Omental fat pad (tissue), 4 donors: ENCODE data around the gene TPTE2. TPM values are rescaled to one million over a fixed set of nuclear protein-coding genes. Genes with fewer than 3 reads are reported as not detected.

ENCODE experiments used
- ATAC-seq: fragments of 150-250 bp; one replicate; pipeline ENCODE4 v1.9.1; 2016; ENCODE audit warnings: mild to moderate bottlenecking, moderate library complexity; ENCODE audit not compliant: low FRiP score
- DNase-seq: peaks from one replicate; pipeline ENCODE4 v3.0.0-alpha.2; 2019; ENCODE audit warnings: low spot score
- CTCF ChIP-seq, 3 donors: fragments of 450-650 bp; IDR thresholded peaks; one replicate each; pipeline ENCODE4 v1.5.1; 2016 to 2017; ENCODE audit warnings: antibody characterized with exemption in 3 of 3, mild to moderate bottlenecking in 3 of 3, moderate library complexity in 2 of 3
- total RNA-seq, 4 donors: library from RNA; depleted of rRNA; stranded (reverse); fragments of >200 nt; gene quantifications; one replicate each; pipeline ENCODE4 v1.1.0, GENCODE V29; 2016

Gene TPTE2
- total RNA-seq, 4 donors from 2014 or later = 0.44 TPM; not detected in 3

- DNase-seq = no peak
Observed at GRCh38 chr13:19382111-19382510, 179.2 kb downstream of the TPTE2 start.

More at GRCh38 chr13:19382111-19382510, 179.2 kb downstream of the TPTE2 start:
- ATAC-seq = no peak
- no peak for TF ChIP-seq CTCF (IDR thresholded peaks at IDR 0.05)

Other genes with a start within 250 kb of the TPTE2 start
- 10 to 100 TPM; 21.4 to 42.2 (median 26.9) TPM for gene MPHOSPH8, start 72.1 kb upstream of the TPTE2 start, total RNA-seq
- 10 to 100 TPM; 53.9 to 83.1 (median 69.6) TPM for gene PSPC1, start 221.4 kb upstream of the TPTE2 start, total RNA-seq